ENCODE data around the gene COL4A3.

The COL4A3 gene

GRCh38 chr2:227295806-227296205 is 131.4 kb downstream of the COL4A3 start:
- TF ChIP-seq ZFP3 (CRISPR knock-in tag; IDR thresholded peaks at IDR 0.05): no peak
- TF ChIP-seq SNAI2 (CRISPR knock-in tag; IDR thresholded peaks at IDR 0.05): no peak
- no peak for TF ChIP-seq BACH2 (CRISPR knock-in tag; IDR thresholded peaks at IDR 0.05; ENCODE audit: borderline replicate concordance)
- TF ChIP-seq CSDC2 (CRISPR knock-in tag; IDR thresholded peaks at IDR 0.05): no peak
- TF ChIP-seq ZC3H10 (CRISPR knock-in tag; IDR thresholded peaks at IDR 0.05): no peak
- no peak for TF ChIP-seq POU6F1 (CRISPR knock-in tag; IDR thresholded peaks at IDR 0.05; ENCODE audit: borderline replicate concordance, low read depth)
- ATAC-seq: no peak

GRCh38 chr2:227296671-227297405 is 132.4 kb downstream of the COL4A3 start:
- ATAC-seq: no peak
- TF ChIP-seq CSRNP3 (CRISPR knock-in tag; IDR thresholded peaks at IDR 0.05) (no peak), PPARA (CRISPR knock-in tag; IDR thresholded peaks at IDR 0.05; ENCODE audit: borderline replicate concordance) (no peak), PATZ1 (CRISPR knock-in tag; IDR thresholded peaks at IDR 0.05; ENCODE audit: borderline replicate concordance) (no peak), ZNF8 (CRISPR knock-in tag; IDR thresholded peaks at IDR 0.05) (no peak), BACH2 (CRISPR knock-in tag; IDR thresholded peaks at IDR 0.05; ENCODE audit: borderline replicate concordance) (no peak), ZC3H10 (CRISPR knock-in tag; IDR thresholded peaks at IDR 0.05) (no peak), ZNF70 (CRISPR knock-in tag; IDR thresholded peaks at IDR 0.05) (no peak), GLIS3 (CRISPR knock-in tag; IDR thresholded peaks at IDR 0.05) (no peak)

- no peak for ATAC-seq
- TF ChIP-seq ZNF565 (CRISPR knock-in tag; conservative IDR thresholded peaks at IDR 0.05; ENCODE audit: low read depth) (no peak), CREB5 (CRISPR knock-in tag; IDR thresholded peaks at IDR 0.05; ENCODE audit: low read depth) (no peak), PPARA (CRISPR knock-in tag; IDR thresholded peaks at IDR 0.05; ENCODE audit: borderline replicate concordance) (no peak), PATZ1 (CRISPR knock-in tag; IDR thresholded peaks at IDR 0.05; ENCODE audit: borderline replicate concordance) (no peak), ISL1 (CRISPR knock-in tag; IDR thresholded peaks at IDR 0.05) (no peak), ZNF8 (CRISPR knock-in tag; IDR thresholded peaks at IDR 0.05) (no peak), RARB (CRISPR knock-in tag; IDR thresholded peaks at IDR 0.05) (no peak)
Observed at GRCh38 chr2:227301523-227301922, 137.1 kb downstream of the COL4A3 start.

GRCh38 chr2:227308784-227309183 is 144.4 kb downstream of the COL4A3 start:
- ATAC-seq: no peak
- TF ChIP-seq TSHZ2 (CRISPR knock-in tag; IDR thresholded peaks at IDR 0.05) (no peak), CSRNP3 (CRISPR knock-in tag; IDR thresholded peaks at IDR 0.05) (no peak), ARNTL (CRISPR knock-in tag; IDR thresholded peaks at IDR 0.05; ENCODE audit: borderline replicate concordance, low read depth) (no peak), POU6F1 (CRISPR knock-in tag; IDR thresholded peaks at IDR 0.05; ENCODE audit: borderline replicate concordance, low read depth) (no peak), BACH2 (CRISPR knock-in tag; IDR thresholded peaks at IDR 0.05; ENCODE audit: borderline replicate concordance) (no peak), GLIS3 (CRISPR knock-in tag; IDR thresholded peaks at IDR 0.05) (no peak), TCF4 (CRISPR knock-in tag; IDR thresholded peaks at IDR 0.05; ENCODE audit: borderline replicate concordance) (no peak), TOX (CRISPR knock-in tag; IDR thresholded peaks at IDR 0.05; ENCODE audit: borderline replicate concordance) (no peak), ISL1 (CRISPR knock-in tag; IDR thresholded peaks at IDR 0.05) (no peak)

Measured in SK-N-SH treated with all-trans-retinoic acid at 6 μM for 48 hours (cell line).